Dedifferentiated amniotic fluid mesenchymal stem cell (primary cell): ENCODE data around the gene SMARCAD1.
"Not testable (repeated sequence)": the region's sequence is repeated elsewhere in the genome, so short reads cannot be mapped to it uniquely, and the experiment has no call there.

Source experiments
- DNase-seq: peaks from one replicate; pipeline ENCODE4 v3.0.0-alpha.2; 2016; ENCODE audit errors: extremely low spot score

The SMARCAD1 gene

DNA sequence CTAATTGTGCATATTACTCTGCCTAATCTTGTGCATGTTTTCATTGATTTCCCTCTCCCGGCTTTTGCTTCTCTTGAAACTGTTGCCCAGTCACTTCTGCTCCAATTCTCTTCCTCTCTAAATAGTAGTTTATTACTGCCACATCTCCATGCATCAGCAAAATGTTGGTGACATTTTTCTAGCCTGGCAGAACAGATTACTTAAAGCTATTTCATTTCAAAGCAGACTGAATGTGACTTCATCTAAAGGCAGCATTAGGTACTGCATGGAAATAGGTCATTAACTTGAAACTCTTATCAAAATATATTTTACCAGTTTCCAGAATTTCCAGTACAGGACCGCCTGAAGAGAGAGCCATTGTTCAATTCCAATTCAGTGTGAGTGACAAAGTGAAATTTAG, 82.6 kb downstream of the SMARCAD1 start:
- DNase-seq = no peak

DNA sequence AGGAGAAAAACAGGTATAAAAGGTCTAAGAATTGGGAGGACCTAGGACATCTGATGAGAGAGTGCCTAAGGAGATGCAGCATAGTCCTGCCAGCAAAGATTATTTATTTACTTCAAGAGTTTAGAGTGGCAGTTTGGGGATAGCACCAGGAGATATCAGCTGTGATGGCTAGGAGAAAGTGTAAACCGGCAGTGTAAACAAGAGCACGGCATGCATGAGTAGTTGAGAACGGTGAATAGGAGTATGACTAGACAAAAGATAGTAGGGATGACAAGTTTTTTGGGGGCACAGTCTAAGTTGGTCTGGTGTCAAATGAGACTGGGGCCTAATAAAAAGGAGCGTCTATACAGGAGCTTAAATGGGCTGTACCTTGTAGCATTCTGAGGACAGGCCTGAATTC, 86.3 kb downstream of the SMARCAD1 start:
- DNase-seq = not testable (repeated sequence)

DNA sequence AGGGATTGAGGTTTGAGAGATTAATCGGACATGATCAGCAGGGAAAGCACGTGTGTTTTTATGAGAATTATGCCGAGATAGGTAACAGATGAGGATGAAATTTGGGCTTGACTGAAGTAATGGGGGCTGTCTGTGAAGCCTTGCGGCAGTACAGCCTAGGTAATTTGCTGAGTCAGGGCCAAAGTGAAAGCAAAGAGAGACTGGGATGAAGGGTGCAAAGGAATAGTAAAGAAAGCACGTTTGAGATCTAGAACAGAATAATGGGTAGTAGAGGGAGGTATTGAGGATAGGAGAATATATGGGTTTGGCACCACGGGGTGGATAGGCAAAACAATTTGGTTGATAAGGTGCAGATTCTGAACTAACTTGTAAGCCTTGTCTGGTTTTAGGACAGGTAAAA, 87.8 kb downstream of the SMARCAD1 start:
- DNase-seq = not testable (repeated sequence)

DNA sequence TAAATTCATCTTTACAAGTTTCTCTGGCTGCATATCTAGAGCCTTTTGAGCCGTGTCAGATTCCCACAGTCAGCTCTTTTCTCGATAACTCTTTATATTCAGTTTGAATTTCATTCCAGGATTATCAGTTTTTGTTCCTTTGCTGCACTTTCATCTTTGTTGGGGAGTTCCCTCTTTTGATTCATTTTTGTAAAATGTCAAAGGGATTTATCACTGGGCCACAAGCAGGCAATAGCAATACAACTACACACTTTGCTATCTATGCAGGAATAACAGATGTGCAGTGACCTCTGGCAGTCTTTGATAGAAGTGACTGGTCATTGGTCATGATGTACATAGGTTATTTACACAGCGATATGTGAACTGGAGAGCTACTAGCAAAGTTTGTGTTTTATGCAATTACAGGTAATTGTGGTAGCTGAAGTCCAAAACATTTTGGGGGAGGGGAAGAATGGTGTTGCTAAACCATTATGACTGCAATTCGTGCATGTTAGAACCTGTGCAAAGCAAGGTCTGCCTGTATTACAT, 91.1 kb downstream of the SMARCAD1 start:
- no peak for DNase-seq

DNA sequence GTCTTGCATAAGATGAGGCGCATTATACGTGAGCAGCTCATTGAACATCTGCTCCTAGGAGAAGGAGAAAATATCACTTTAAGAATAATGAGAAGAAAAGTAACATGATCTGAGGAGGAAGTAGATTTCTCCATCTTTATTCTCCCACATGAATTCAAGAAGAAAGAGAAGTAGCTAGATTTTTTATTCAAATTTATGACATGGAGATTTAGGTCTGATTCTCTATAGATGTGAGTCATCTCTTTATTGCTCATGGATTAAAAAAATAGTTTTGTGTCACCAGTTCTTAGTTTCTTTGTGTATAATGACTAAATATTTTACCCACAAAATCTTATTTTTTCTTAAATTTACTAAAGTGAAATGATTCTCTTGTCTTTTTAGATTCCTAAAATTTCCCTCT, 94.5 kb downstream of the SMARCAD1 start:
- DNase-seq = no peak

DNA sequence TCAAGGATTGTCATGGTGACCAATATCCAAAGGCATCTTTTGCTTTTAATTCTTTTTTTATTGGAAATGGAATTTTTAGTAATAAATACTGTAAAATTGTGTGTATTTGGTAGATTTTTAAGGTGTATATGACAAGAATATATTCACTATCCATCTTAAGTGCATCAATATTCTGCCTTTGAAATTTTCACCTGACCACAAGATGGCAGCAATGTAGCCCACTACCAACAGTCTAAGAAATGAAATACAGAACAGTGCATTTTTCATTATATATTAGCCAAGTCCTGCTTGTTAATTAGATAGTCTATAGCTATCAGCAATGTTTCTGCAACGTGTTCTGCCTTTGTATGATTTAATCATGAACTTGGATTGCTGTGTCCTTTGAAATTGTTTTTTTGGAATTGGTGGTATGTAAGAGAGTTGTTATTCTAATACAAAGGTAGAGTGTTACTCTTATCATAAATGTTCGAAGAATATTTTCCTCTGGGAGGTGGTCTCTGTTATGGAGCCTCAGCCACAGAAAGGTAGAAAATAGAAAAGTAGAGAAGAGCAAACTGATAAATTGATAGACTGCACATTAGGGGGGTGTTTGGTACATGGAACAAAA, 96.8 kb downstream of the SMARCAD1 start:
- peak; percentile 42 for DNase-seq

DNA sequence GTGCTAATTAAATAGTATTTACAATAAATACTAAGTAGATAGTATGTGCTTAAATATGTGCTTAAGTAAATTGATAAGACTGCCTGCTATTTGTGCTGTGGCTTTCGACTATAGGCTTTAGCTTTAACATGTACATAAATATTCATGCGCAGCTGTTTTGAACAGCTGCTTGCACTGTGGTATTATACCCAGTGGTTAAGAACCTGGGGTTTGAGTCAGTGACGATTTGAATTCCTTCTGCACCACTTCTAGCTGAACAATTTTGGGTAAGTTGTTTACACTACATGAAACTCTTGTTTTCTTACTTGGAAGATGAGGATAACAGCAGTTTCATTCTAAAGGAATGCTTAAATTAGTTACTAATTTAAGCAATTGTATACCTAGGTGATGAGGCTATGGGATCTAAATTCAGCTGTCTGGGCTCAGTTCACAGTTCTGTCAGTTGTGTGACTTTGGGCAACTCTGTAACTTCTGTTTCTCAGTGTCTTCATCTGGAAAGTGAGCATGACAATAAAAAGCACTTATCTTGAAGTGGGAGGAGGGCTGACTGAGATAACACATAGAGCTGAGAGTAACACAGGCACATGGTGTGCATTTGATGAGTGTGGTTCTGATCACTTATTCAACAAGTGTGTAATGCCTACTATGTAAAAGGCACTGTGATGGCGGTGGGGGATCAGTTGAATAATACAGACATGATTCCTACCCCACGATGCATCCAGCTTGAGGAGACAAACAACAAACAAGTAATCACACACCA, 98.0 kb downstream of the SMARCAD1 start:
- DNase-seq = no peak

DNA sequence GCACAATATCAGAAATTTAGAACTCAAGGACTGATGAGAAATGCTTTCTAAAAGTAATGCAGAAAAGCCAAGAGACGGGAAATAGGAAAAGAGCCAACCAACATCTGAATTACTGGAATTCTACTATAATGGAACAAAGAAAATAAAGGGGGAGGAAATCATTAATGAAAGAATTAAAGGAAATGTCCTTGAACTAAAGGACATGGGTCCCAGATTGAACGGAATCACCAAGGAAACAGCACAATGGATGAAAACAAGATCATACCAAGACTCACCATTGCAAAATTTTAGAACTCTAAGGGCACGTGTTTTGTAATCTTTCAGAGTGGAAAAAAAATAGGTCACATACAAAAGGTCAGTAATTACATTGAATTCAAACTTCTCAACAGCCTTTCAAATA, 99.0 kb downstream of the SMARCAD1 start:
- DNase-seq = no peak

DNA sequence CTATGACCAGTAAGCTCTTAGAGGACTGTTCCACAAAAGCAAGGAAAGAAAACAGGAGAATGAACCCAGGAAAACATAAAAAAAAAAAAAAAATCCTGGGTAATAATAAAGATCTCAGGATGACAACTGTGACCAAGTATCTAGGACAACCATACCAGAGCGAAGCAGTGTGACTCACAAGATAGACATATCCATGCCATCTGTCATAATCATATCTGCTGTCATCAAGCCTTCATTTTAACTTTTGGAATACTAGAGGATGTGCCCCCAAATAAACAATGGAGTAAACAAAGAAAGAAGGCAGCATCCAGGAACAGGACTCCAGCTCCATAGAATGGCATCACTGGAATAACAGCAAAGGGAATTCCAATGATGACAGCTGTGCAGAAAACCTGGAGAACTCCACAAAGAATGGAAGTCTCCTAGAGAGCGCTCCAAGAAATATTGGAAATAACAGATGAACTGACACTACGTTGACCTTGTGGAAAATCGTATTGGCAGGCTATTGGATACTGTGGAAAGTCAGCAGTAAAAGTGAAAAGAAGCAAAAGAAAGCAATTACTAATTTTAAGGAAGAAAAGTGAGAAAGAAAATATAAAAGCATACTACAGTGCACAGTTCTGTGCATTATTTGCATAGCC, 99.7 kb downstream of the SMARCAD1 start:
- no peak for DNase-seq

DNA sequence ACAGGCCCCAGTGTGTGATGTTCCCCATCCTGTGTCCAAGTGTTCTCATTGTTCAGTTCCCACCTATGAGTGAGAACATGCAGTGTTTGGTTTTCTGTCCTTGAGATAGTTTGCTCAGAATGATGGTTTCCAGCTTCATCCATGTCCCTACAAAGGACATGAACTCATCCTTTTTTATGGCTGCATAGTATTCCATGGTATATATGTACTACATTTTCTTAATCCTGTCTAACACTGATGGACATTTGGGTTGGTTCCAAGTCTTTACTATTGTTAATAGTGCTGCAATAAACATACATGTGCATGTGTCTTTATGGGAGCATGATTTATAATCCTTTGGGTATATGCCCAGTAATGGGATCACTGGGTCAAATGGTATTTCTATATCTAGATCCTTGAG, 112.3 kb downstream of the SMARCAD1 start:
- DNase-seq = not testable (repeated sequence)

DNA sequence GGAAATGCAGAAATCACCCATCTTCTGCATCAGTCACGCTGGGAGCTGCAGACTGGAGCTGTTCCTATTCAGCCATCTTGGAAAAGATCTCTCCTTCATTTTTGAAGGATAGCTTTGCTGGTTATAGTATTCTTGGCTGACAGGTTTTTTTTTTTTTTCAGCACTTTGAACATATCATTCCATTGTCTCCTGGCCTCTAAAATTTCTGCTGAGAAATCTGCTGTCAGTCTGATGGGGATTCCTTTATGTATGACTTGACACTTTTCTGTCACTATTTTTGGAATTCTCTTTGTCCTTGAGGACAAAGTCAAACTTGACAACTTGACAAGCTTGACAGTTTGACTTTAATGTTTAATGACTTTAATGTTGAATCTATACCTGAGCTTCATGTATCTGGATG, 118.2 kb downstream of the SMARCAD1 start:
- no peak for DNase-seq

DNA sequence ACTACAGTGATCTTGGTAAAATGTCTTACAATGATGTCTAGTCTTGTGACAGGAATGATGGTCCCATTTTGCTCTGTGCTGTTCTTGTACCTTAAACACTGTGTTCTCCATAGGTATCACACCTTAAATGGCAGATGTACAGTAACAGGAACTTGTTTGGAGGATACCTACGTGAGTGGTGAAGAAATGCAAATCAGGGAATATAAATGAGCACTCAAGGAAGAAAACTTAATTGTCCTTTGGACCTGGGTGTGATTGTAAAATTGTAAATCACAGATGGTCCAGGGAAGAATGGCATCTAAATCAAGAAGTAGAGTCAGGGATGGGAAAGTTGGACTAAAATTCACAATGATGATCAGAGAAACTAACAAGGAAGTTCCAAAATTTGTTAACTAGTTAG, 122.3 kb downstream of the SMARCAD1 start:
- no peak for DNase-seq

DNA sequence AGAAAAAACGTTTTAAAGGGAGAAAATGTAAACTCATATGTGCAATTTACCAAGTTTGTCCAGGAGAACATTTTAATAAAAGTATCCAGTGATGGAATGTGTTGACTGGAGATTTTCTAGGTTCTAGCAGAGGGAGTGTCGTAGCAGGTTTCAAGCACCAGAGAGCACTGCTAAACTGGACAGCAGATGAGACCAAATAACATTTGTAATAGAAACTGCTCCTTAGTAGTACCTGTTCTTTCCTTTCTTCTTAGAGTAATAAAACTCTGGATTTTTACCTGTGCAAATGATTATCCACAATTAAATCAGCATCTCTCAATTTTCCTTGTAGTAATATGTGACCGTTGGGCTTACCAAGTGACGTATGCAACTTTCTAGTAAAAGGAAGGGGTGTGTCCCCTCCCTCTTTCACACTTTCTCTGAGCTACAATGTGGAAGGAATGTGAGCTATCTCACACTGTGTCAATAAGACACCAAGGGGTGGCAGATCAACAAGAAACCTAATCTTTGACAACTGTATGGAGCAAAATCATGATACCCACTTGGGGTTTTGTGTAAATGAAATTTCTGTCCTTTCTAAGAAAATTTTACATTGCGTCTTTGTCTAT, 125.4 kb downstream of the SMARCAD1 start:
- no peak for DNase-seq

DNA sequence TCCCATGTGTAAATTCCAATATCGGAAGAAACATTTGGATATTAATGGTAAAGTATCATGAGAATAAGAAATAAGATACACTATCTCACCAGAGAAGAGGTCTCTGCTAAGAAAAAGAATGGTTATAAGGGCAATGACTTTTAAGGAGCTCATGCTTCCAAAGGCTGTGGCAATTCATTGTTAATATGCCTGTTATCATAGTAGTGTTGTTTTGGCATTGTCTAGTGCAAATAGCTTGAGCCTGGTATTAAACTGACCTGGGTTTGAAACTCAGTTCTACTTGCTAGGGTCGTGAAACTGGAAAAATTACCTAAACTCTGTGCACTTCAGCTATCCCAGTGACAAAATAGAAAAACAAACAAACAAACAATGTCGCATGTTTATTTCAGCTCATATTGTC, 126.2 kb downstream of the SMARCAD1 start:
- DNase-seq = no peak

DNA sequence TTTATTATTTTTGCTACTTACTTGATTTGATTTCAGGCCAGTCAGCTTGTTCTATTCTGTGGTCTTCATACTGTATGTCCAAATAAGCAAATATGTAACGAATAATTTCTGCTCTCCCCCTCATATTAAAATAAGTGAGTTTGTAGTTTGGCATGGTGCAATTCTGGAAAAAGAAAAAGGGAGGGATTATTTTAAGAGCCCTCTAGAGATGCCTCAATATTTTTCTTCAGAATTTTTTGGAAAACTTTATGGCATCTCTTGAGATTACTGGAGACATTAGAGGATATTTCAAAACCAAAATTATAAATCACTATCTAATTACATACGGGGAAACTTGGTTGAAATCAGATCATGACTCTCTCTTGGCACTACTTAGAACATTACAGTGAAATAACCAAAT, 126.8 kb downstream of the SMARCAD1 start:
- DNase-seq = no peak

DNA sequence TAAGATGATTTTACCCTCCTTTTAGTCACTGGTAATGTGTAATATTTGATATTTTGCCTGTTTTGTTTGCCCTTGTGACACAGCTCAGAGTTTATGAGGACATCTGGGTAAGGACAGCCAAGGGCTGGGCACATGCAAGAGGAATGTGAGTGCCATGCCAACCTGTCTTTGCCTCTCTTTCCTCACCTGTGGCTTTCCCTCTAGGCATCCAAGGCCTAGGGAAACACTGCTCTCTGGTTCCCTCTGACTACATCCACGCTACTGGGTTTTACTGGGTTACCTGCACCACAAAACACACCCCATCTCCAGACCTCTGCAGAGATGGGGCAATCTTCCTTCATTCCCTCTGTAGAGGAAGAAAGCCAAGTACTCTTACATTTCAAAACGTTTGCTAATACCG, 127.3 kb downstream of the SMARCAD1 start:
- no peak for DNase-seq

DNA sequence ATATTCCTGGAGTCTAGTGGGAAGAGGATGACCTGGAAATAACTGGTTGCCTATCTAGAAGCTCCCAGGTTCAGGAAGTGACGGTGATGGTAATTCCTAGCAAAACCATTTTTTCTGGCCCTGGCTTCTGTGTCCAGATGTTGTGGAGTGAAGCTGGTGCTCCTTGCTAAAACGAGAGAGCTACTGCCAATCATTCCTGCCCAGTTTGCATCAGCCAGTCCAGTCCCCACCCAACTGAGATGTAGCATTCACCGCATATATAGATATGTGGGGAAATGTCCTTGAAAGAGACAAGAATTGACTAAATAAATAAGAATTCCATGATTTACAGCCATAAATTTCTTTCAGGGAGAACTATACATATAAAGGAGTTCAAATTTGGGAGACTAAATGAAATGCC, 128.6 kb downstream of the SMARCAD1 start:
- DNase-seq = no peak

DNA sequence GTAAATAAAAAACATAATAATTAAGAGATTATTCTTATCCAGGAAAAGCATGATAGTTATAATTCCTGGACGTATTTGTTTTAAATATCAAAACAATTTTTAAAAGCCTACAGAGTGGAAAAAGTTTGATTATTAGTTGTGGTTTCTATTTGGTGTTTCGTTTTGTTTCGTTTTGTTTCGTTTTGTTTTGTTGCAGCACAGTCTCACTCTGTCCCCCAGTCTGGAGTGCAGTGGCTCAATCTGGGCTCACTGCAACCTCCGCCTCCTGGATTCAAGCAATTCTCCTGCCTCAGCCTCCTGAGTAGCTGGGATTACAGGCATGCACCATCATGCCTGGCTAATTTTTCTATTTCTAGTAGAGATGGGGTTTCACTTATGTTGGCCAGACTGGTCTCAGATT, 129.1 kb downstream of the SMARCAD1 start:
- not testable (repeated sequence) for DNase-seq

DNA sequence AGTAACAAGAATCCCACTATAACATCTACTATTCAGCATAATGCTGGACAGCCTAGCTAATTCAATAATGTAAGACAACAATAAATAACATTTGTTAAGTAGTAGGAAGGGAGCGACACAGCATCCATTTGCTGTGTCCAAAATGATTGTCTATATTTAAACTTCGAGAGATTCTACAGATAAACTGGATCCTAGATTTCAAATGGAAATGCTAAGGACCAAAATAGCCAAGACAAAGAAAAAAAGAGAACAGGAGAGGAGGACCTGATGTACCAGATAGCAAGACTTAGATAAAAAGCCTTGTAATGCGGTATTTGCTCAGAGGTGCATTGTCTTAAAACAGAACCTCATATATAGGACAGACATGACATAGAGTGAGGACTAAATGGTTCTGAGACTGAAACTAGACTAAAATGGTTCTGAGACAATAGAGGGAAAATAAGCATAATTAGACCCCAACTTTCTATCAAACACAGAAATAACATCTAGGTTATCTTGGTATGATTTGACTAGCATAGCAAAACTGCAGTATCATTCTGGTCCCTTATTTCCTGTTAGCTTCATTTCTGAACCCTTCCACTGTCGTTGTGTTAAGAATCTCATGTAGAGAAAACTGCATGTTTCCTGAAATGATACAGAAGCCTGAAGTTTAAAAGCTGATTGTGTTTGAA, 131.2 kb downstream of the SMARCAD1 start:
- no peak for DNase-seq

DNA sequence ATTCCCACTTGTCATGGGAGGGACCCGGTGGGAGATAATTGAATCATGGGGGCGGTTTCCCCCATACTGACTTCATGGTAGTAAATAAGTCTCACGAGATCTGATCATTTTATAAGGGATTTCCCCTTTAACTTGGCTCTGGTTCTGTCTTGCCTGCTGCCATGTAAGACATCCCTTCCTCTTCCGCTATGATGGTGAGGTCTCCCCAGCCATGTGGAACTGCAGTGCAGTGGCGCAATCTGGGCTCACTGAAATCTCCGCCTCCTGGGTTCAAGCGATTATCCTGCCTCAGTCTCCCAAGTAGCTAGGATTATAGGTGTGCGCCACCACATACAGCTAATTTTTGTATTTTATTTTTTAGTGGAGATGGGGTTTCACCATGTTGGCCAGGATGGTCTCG, 132.1 kb downstream of the SMARCAD1 start:
- DNase-seq = no peak
